H1 (cell line): ENCODE measurements around the gene PPFIBP2. TPM values are rescaled to one million over a fixed set of nuclear protein-coding genes. Genes with fewer than 3 reads are reported as not detected.

Source experiments
- ASH2L ChIP-seq: fragments of 200-600, 300-600 bp; sonication (generic); IDR thresholded peaks from one replicate; pipeline ENCODE4 v1.7.1; 2017; ENCODE audit warnings: low read length
- GABPA ChIP-seq: IDR thresholded peaks from 2 replicates; pipeline ENCODE4 v1.6.1; 2011; ENCODE audit warnings: mild to moderate bottlenecking, low read length, moderate library complexity, borderline replicate concordance; ENCODE audit not compliant: insufficient read depth
- polyA plus RNA-seq, 7 experiments: library from polyadenylated mRNA; depleted of rRNA in 3 of 7; stranded (reverse) in 5 of 7; unstranded in 2 of 7; fragments of >200 nt in 5 of 7; fragments of 200-250 nt in 2 of 7; gene quantifications; 1 replicate in 5 of 7; 2 replicates in 1 of 7; 4 replicates in 1 of 7; pipeline versions ENCODE4 v1.2.1 to v1.2.3, GENCODE V29; 2011 to 2013; ENCODE audit warnings: missing spikeins in 2 of 7, mixed read lengths in 2 of 7
- total RNA-seq: library from RNA; stranded (reverse); fragmentation: NEBNext Ultra II Directional; extraction: Animal tissue kit (Norgen Biotek cat#: 25700); gene quantifications from 2 replicates; pipeline ENCODE4 v1.2.1, GENCODE V29; 2021

The PPFIBP2 gene
- total and polyA plus RNA-seq, 2 of the 8 experiments (the other 6 are each of a cell fraction or from before 2014, with no cell fraction given): 5.5 to 9.8 TPM

- TF ChIP-seq GABPA (no peak), ASH2L (no peak)
Measured at GRCh38 chr11:7572001-7572712, 58.4 kb downstream of the PPFIBP2 start (continued).
